Measurements from ENCODE around the gene COL10A1. TPM values are rescaled to one million over a fixed set of nuclear protein-coding genes. Genes with fewer than 3 reads are reported as not detected.

Gene COL10A1
- not detected for total RNA-seq

GRCh38 chr6:116126032-116126431 lies at the start of gene COL10A1:
Gene COL10A1 (minus strand): TSS chr6:116126132. CDS start chr6:116125492, 640 bp downstream.
- TF ChIP-seq CTCF (IDR thresholded peaks at IDR 0.05) (no peak), POLR2A (IDR thresholded peaks at IDR 0.05) (no peak)
- DNase-seq = no peak

GRCh38 chr6:116175344-116175743 lies 49.4 kb upstream of the COL10A1 start:
- H3K9me3 ChIP-seq = no peaks in the 10 kb centered on the region
- no peak for DNase-seq
- no peaks in the 10 kb centered on the region for H3K36me3 ChIP-seq
- TF ChIP-seq CTCF (IDR thresholded peaks at IDR 0.05) (no peak), POLR2A (IDR thresholded peaks at IDR 0.05) (no peak)
- H3K27me3 ChIP-seq = no peaks in the 10 kb centered on the region
- H3K4me1 ChIP-seq = no peaks in the 10 kb centered on the region
- no peak overlapping the region for H3K27ac ChIP-seq
- H3K4me3 ChIP-seq = no peak overlapping the region

More at GRCh38 chr6:116126032-116126431, at the start of gene COL10A1:
- Histone ChIP-seq H3K27ac (no peak within 1 kb of the TSS), H3K27me3 (no peaks in the 10 kb centered on the region), H3K9me3 (no peaks in the 10 kb centered on the region), H3K4me3 (no peak within 1 kb of the TSS), H3K4me1 (no peaks in the 10 kb centered on the region), H3K36me3 (no peaks in the 10 kb centered on the region)

GRCh38 chr6:116173928-116174327 lies 48.0 kb upstream of the COL10A1 start:
- TF ChIP-seq POLR2A (IDR thresholded peaks at IDR 0.05) = no peak
- no peak for TF ChIP-seq CTCF (IDR thresholded peaks at IDR 0.05)
- no peaks in the 10 kb centered on the region for H3K36me3 ChIP-seq
- DNase-seq = no peak

GRCh38 chr6:116170358-116171057 lies 44.6 kb upstream of the COL10A1 start:
- H3K4me1 ChIP-seq = no peaks in the 10 kb centered on the region
- H3K27ac ChIP-seq = no peak overlapping the region
- no peak for TF ChIP-seq CTCF (IDR thresholded peaks at IDR 0.05)
- TF ChIP-seq POLR2A (IDR thresholded peaks at IDR 0.05) = no peak
- H3K27me3 ChIP-seq = no peaks in the 10 kb centered on the region
- DNase-seq = no peak
- H3K9me3 ChIP-seq = no peaks in the 10 kb centered on the region
- no peak overlapping the region for H3K4me3 ChIP-seq
- no peaks in the 10 kb centered on the region for H3K36me3 ChIP-seq

More at GRCh38 chr6:116173928-116174327, 48.0 kb upstream of the COL10A1 start:
- H3K27me3 ChIP-seq = no peaks in the 10 kb centered on the region
- no peaks in the 10 kb centered on the region for H3K9me3 ChIP-seq
- H3K27ac ChIP-seq = no peak overlapping the region
- H3K4me3 ChIP-seq = no peak overlapping the region
- no peaks in the 10 kb centered on the region for H3K4me1 ChIP-seq

- Histone ChIP-seq H3K4me3 (no peak overlapping the region), H3K27me3 (no peaks in the 10 kb centered on the region), H3K4me1 (no peaks in the 10 kb centered on the region), H3K27ac (no peak overlapping the region), H3K36me3 (no peaks in the 10 kb centered on the region), H3K9me3 (no peaks in the 10 kb centered on the region)
- TF ChIP-seq CTCF (IDR thresholded peaks at IDR 0.05) (no peak), POLR2A (IDR thresholded peaks at IDR 0.05) (no peak)
- no peak for DNase-seq
Observed at GRCh38 chr6:116169880-116170279, 43.9 kb upstream of the COL10A1 start.

Data from Peyer's patch (tissue), 4 donors.